CD4-positive, CD25-positive, alpha-beta regulatory T cell (primary cell): ENCODE measurements around the gene PKHD1. TPM values are rescaled to one million over a fixed set of nuclear protein-coding genes. Genes with fewer than 3 reads are reported as not detected.
"Not testable (repeated sequence)": the region's sequence is repeated elsewhere in the genome, so short reads cannot be mapped to it uniquely, and the experiment has no call there.

ENCODE experiments used
- ATAC-seq, 2 donors: fragments of 150-1000 bp; cut with Tn5 transposase; one replicate each; pipeline ENCODE4 v1.10.0; 2021; ENCODE audit warnings: low read depth in 2 of 2, moderate number of reproducible peaks in 2 of 2, moderate library complexity in 1 of 2
- DNase-seq, 3 donors: peaks; one replicate each; pipeline versions ENCODE4 v3.0.0 to v3.0.0-alpha.2; 2012 to 2022; ENCODE audit warnings: mixed read lengths in 1 of 3
- H3K27ac ChIP-seq: one replicate; pipeline ENCODE4 v1.7.0; 2013; ENCODE audit warnings: mild to moderate bottlenecking, low read length; ENCODE audit not compliant: insufficient read depth, poor library complexity, severe bottlenecking
- H3K27me3 ChIP-seq: one replicate; pipeline ENCODE4 v1.7.0; 2013; ENCODE audit warnings: low read length; ENCODE audit not compliant: control insufficient read depth, insufficient read depth
- H3K36me3 ChIP-seq: one replicate; pipeline ENCODE4 v1.7.0; 2013; ENCODE audit warnings: mild to moderate bottlenecking, low read length, moderate library complexity; ENCODE audit not compliant: control insufficient read depth, insufficient read depth
- H3K4me1 ChIP-seq: 2 replicates; pipeline ENCODE4 v1.7.0; 2013; ENCODE audit warnings: mild to moderate bottlenecking, low read length; ENCODE audit not compliant: insufficient read depth, control insufficient read depth, poor library complexity, severe bottlenecking
- H3K4me3 ChIP-seq: one replicate; pipeline ENCODE4 v1.7.0; 2013; ENCODE audit warnings: low read depth, mild to moderate bottlenecking, low read length, moderate library complexity
- H3K9me3 ChIP-seq, 2 experiments: 1 replicate in 1 of 2; 2 replicates in 1 of 2; pipeline ENCODE4 v1.7.0; 2013; ENCODE audit warnings: low read length in 2 of 2, mild to moderate bottlenecking in 1 of 2, moderate library complexity in 1 of 2; ENCODE audit not compliant: control insufficient read depth in 2 of 2
- H3K27ac Mint-ChIP-seq, 3 donors: one replicate each; pipeline ENCODE4 v1.8.0; 2020 to 2022; ENCODE audit warnings: mild to moderate bottlenecking in 3 of 3, mixed read lengths in 3 of 3, moderate library complexity in 2 of 3
- H3K27me3 Mint-ChIP-seq: one replicate; pipeline ENCODE4 v1.8.0; 2022; ENCODE audit warnings: mild to moderate bottlenecking, mixed read lengths
- H3K36me3 Mint-ChIP-seq: one replicate; pipeline ENCODE4 v1.8.0; 2020; ENCODE audit warnings: mixed read lengths
- H3K4me1 Mint-ChIP-seq, 4 donors: one replicate each; pipeline ENCODE4 v1.8.0; 2020 to 2022; ENCODE audit warnings: mixed read lengths in 4 of 4, mild to moderate bottlenecking in 1 of 4
- H3K4me3 Mint-ChIP-seq, 4 donors: one replicate each; pipeline ENCODE4 v1.8.0; 2020 to 2022; ENCODE audit warnings: mild to moderate bottlenecking in 4 of 4, mixed read lengths in 4 of 4, moderate library complexity in 3 of 4
- H3K9me3 Mint-ChIP-seq, 7 donors: one replicate each; pipeline ENCODE4 v1.8.0; 2020 to 2022; ENCODE audit warnings: mixed read lengths in 7 of 7, mild to moderate bottlenecking in 3 of 7, moderate library complexity in 2 of 7
- polyA plus RNA-seq, 4 donors: library from polyadenylated mRNA; unstranded; fragments of 300-500 nt; fragmentation: Illumina TruSeq; gene quantifications; one replicate each; pipeline ENCODE4 v1.2.3, GENCODE V29; 2021
- total RNA-seq: library from RNA; stranded (reverse); gene quantifications from one replicate; pipeline ENCODE4 v1.2.3, GENCODE V29; 2022

Gene PKHD1
- total and polyA plus RNA-seq, 5 donors from 2014 or later: 0.02 TPM; not detected in 4

- Mint-ChIP-seq H3K4me3 (no peak overlapping the region), H3K9me3 (no peaks in the 10 kb centered on the region), H3K27me3 (no peaks in the 10 kb centered on the region), H3K4me1 (no peaks in the 10 kb centered on the region), H3K27ac (no peak overlapping the region), H3K36me3 (no peaks in the 10 kb centered on the region)
- H3K4me1 ChIP-seq: no peaks in the 10 kb centered on the region
- no peak overlapping the region for H3K27ac ChIP-seq
- H3K27me3 ChIP-seq: no peaks in the 10 kb centered on the region
- H3K4me3 ChIP-seq: no peak overlapping the region
- no peaks in the 10 kb centered on the region for H3K36me3 ChIP-seq
- ATAC-seq (no peak), DNase-seq (peak in 1 of 3 donors; percentile 1)
- H3K9me3 ChIP-seq: no peaks in the 10 kb centered on the region
Observed at GRCh38 chr6:51934098-51934497, 153.3 kb downstream of the PKHD1 start.

- Mint-ChIP-seq H3K27ac (no peak overlapping the region), H3K36me3 (no peaks in the 10 kb centered on the region), H3K4me1 (no peaks in the 10 kb centered on the region), H3K27me3 (no peaks in the 10 kb centered on the region), H3K4me3 (no peak overlapping the region), H3K9me3 (no peaks in the 10 kb centered on the region)
- Histone ChIP-seq H3K4me3 (no peak overlapping the region), H3K27me3 (no peaks in the 10 kb centered on the region), H3K36me3 (no peaks in the 10 kb centered on the region), H3K4me1 (no peaks in the 10 kb centered on the region), H3K27ac (no peak overlapping the region), H3K9me3 (no peaks in the 10 kb centered on the region)
- ATAC-seq (no peak), DNase-seq (no peak)
Observed at GRCh38 chr6:51932956-51933355, 154.5 kb downstream of the PKHD1 start.

- H3K27ac Mint-ChIP-seq: no peak overlapping the region
- H3K27ac ChIP-seq: no peak overlapping the region
Observed at GRCh38 chr6:51930602-51931001, 156.8 kb downstream of the PKHD1 start.

DNA sequence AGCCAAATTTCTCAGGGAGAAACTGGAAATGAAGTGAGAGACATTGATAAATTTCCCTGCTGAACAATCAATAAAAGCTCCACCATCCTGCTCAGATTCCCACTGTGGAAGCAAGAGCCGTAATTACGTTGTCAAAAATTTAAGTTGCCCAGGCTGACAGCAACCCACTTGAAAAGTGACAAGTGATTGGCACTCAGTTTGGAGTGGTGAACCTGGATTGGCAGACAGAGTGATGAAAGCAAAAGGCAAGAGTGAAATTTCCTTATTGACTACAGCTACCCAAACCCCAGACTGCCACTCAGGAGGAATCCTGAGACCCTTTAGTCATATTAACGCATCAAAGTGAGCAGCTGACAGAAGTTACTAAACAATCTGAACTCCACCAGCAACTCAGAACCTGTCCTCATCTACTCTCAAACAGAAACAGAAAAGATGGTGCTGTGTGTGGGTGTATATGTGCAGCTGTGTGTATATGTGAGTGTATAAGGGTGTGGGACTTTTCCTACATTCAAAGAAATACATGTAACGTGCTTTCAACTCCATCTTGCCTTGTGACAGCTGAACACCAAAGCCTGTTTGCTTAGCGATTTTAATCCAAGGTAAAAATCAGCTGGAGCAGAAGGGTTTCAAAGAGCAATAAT lies 157.4 kb downstream of the PKHD1 start:
- no peaks in the 10 kb centered on the region for H3K36me3 Mint-ChIP-seq
- Histone ChIP-seq H3K36me3 (no peaks in the 10 kb centered on the region), H3K9me3 (no peaks in the 10 kb centered on the region), H3K4me3 (no peak overlapping the region), H3K27ac (no peak overlapping the region), H3K27me3 (peaks cover 4% of the 10 kb centered on the region), H3K4me1 (no peaks in the 10 kb centered on the region)
- H3K27ac Mint-ChIP-seq: no peak overlapping the region
- H3K4me3 Mint-ChIP-seq: no peak overlapping the region
- peaks cover 0 to 5% (median 2%) of the 10 kb centered on the region in 7 donors for H3K9me3 Mint-ChIP-seq
- H3K4me1 Mint-ChIP-seq: no peaks in the 10 kb centered on the region
- ATAC-seq (no peak), DNase-seq (no peak)
- no peaks in the 10 kb centered on the region for H3K27me3 Mint-ChIP-seq

More at GRCh38 chr6:51930602-51931001, 156.8 kb downstream of the PKHD1 start:
- no peaks in the 10 kb centered on the region for H3K9me3 ChIP-seq
- ATAC-seq: no peak
- Mint-ChIP-seq H3K9me3 (peaks cover 0 to 5% (median 2%) of the 10 kb centered on the region in 7 donors), H3K4me1 (no peaks in the 10 kb centered on the region), H3K36me3 (no peaks in the 10 kb centered on the region), H3K4me3 (no peak overlapping the region), H3K27me3 (no peaks in the 10 kb centered on the region)
- H3K4me3 ChIP-seq: no peak overlapping the region
- H3K4me1 ChIP-seq: no peaks in the 10 kb centered on the region
- DNase-seq: no peak
- H3K36me3 ChIP-seq: no peaks in the 10 kb centered on the region
- peaks cover 4% of the 10 kb centered on the region for H3K27me3 ChIP-seq

DNA sequence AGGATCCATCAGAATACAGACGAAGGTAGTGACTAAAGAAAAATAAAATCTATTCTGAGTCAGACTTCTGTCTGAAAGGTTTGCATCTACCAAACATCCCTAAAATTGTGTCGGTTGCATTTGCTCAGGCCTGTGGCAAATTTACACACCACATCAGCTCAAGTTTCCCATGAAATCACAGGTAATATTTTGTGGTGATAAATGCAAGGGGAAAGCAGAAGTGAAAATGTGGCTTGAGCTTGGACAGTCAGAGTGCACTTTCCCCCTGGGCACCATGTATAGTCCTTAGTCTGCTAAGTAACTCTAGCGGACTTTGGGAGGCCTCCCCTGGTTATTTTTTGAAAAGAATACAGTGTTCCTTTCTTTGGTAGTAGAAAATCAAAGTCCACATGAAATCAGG lies 159.1 kb downstream of the PKHD1 start:
- Histone ChIP-seq H3K9me3 (no peaks in the 10 kb centered on the region), H3K27ac (no peak overlapping the region), H3K27me3 (peaks cover 4% of the 10 kb centered on the region), H3K36me3 (no peaks in the 10 kb centered on the region), H3K4me1 (no peaks in the 10 kb centered on the region), H3K4me3 (no peak overlapping the region)
- Mint-ChIP-seq H3K27ac (no peak overlapping the region), H3K4me3 (no peak overlapping the region), H3K4me1 (no peaks in the 10 kb centered on the region), H3K36me3 (no peaks in the 10 kb centered on the region), H3K27me3 (no peaks in the 10 kb centered on the region), H3K9me3 (peaks cover 0 to 10% (median 2%) of the 10 kb centered on the region in 7 donors)
- ATAC-seq (no peak), DNase-seq (no peak)

GRCh38 chr6:51927450-51927849 lies 160.0 kb downstream of the PKHD1 start:
- H3K4me1 ChIP-seq: no peaks in the 10 kb centered on the region
- no peak for DNase-seq
- Mint-ChIP-seq H3K27ac (no peak overlapping the region), H3K27me3 (no peaks in the 10 kb centered on the region), H3K4me1 (no peaks in the 10 kb centered on the region), H3K9me3 (peaks cover 0 to 10% (median 2%) of the 10 kb centered on the region in 7 donors), H3K36me3 (no peaks in the 10 kb centered on the region), H3K4me3 (no peak overlapping the region)
- no peaks in the 10 kb centered on the region for H3K9me3 ChIP-seq
- no peak overlapping the region for H3K27ac ChIP-seq
- no peak for ATAC-seq
- no peak overlapping the region for H3K4me3 ChIP-seq
- peaks cover 4% of the 10 kb centered on the region for H3K27me3 ChIP-seq
- no peaks in the 10 kb centered on the region for H3K36me3 ChIP-seq

DNA sequence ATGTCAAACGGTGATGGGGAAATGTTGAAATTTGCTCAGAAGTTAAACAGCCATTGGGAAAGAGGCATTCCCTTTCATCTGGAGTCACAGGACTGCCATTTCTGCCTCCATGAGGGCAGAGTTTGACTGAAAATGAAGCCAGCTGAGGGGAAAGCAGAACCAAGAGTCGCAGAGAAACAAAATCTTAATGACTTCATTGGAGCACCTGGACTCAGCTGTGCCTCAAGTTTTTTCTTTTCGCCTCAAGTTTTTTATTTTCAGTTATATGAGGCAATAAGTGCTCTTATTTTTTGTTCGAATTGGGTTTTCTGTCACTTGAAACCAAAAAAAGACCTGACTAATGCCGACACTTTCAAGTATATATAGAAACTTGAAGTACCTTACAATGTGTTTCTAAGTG lies 161.3 kb downstream of the PKHD1 start:
- DNase-seq (no peak), ATAC-seq (no peak)
- no peak overlapping the region for H3K4me3 ChIP-seq
- H3K9me3 ChIP-seq: no peaks in the 10 kb centered on the region
- Mint-ChIP-seq H3K9me3 (peaks cover 0 to 10% (median 2%) of the 10 kb centered on the region in 7 donors), H3K27ac (no peak overlapping the region), H3K4me1 (no peaks in the 10 kb centered on the region), H3K27me3 (no peaks in the 10 kb centered on the region), H3K36me3 (no peaks in the 10 kb centered on the region), H3K4me3 (no peak overlapping the region)
- no peaks in the 10 kb centered on the region for H3K36me3 ChIP-seq
- no peaks in the 10 kb centered on the region for H3K4me1 ChIP-seq
- H3K27me3 ChIP-seq: peaks cover 4% of the 10 kb centered on the region
- no peak overlapping the region for H3K27ac ChIP-seq

DNA sequence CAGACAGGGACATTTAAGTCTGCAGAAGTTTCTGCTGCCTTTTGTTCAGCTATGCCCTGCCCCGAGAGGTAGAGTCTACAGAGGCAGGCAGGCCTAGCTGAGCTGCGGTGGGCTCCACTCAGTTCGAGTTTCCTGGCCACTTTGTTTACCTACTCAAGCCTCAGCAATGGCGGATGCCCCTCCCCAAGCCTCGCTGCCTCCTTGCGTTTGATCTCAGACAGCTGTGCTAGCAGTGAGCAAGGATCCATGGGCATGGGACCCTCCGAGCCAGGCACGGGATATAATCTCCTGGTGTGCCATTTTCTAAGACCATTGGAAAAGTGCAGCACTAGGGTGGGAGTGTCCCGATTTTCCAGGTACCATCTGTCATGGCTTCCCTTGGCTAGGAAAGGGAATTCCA lies 164.9 kb downstream of the PKHD1 start:
- H3K27me3 ChIP-seq, H3K36me3 ChIP-seq, H3K9me3 ChIP-seq, H3K4me3 Mint-ChIP-seq, H3K36me3 Mint-ChIP-seq, H3K4me3 ChIP-seq, DNase-seq, ATAC-seq, H3K4me1 Mint-ChIP-seq, H3K27ac ChIP-seq, H3K27me3 Mint-ChIP-seq, H3K27ac Mint-ChIP-seq, H3K4me1 ChIP-seq: not testable (repeated sequence)
- H3K9me3 Mint-ChIP-seq: peaks cover 0 to 14% (median 5%) of the 10 kb centered on the region in 7 donors
